NCI-H1105 (cell line): ENCODE results near the gene CSNK1E.
A peak's percentile ranks its signal among the peaks of the same experiment; 100 is the strongest.
"Not testable (repeated sequence)": the region's sequence is repeated elsewhere in the genome, so short reads cannot be mapped to it uniquely, and the experiment has no call there.

ENCODE experiments used
- DNase-seq: peaks from one replicate; lab custom pipeline; 2025; lab: John Stamatoyannopoulos, UW

CSNK1E gene

GRCh38 chr22:38317122-38317994 is at the start of gene CSNK1E:
TSS of gene CSNK1E (minus strand) at chr22:38317433. CDS start at chr22:38314157, 3,276 bp downstream.
- peak; percentile 31 for DNase-seq

- DNase-seq = not testable (repeated sequence)
Measured at GRCh38 chr22:38365829-38366228, 48.6 kb upstream of the CSNK1E start.

- DNase-seq = not testable (repeated sequence)
Measured at GRCh38 chr22:38365174-38365573, 47.9 kb upstream of the CSNK1E start.

- not testable (repeated sequence) for DNase-seq
Measured at GRCh38 chr22:38360560-38360959, 43.3 kb upstream of the CSNK1E start.

- DNase-seq = not testable (repeated sequence)
Measured at GRCh38 chr22:38359817-38360216, 42.6 kb upstream of the CSNK1E start.

GRCh38 chr22:38357971-38358370 is 40.7 kb upstream of the CSNK1E start:
- DNase-seq = not testable (repeated sequence)

- no peak for DNase-seq
Measured at GRCh38 chr22:38355275-38355674, 38.0 kb upstream of the CSNK1E start.

- no peak for DNase-seq
Measured at GRCh38 chr22:38353701-38354100, 36.5 kb upstream of the CSNK1E start.

- DNase-seq = no peak
Measured at GRCh38 chr22:38353142-38353629, 36.0 kb upstream of the CSNK1E start.

- no peak for DNase-seq
Measured at GRCh38 chr22:38352436-38352835, 35.2 kb upstream of the CSNK1E start.

- no peak for DNase-seq
Measured at GRCh38 chr22:38350444-38351359, 33.5 kb upstream of the CSNK1E start.

GRCh38 chr22:38348751-38349496 is 31.7 kb upstream of the CSNK1E start:
- no peak for DNase-seq

- DNase-seq = no peak
Measured at GRCh38 chr22:38347944-38348750, 30.9 kb upstream of the CSNK1E start.

- DNase-seq = no peak
Measured at GRCh38 chr22:38347181-38347943, 30.1 kb upstream of the CSNK1E start.

- DNase-seq = no peak
Measured at GRCh38 chr22:38346506-38346905, 29.3 kb upstream of the CSNK1E start.

GRCh38 chr22:38345782-38346181 is 28.5 kb upstream of the CSNK1E start:
- DNase-seq = no peak

GRCh38 chr22:38339893-38340292 is 22.7 kb upstream of the CSNK1E start:
- not testable (repeated sequence) for DNase-seq

- DNase-seq = no peak
Measured at GRCh38 chr22:38338772-38339379, 21.6 kb upstream of the CSNK1E start.

- no peak for DNase-seq
Measured at GRCh38 chr22:38336699-38337098, 19.5 kb upstream of the CSNK1E start.

GRCh38 chr22:38335077-38335476 is 17.8 kb upstream of the CSNK1E start:
- DNase-seq = no peak
